ENCODE data around the gene MYBPC3. TPM values are rescaled to one million over a fixed set of nuclear protein-coding genes. Genes with fewer than 3 reads are reported as not detected.

MYBPC3 gene
- total RNA-seq, 1 donor from 2014 or later: not detected

GRCh38 chr11:47284151-47284550, 68.4 kb downstream of the MYBPC3 start:
- no peaks in the 10 kb centered on the region for H3K4me1 Mint-ChIP-seq
- intact Hi-C loops (cut with micrococcal nuclease): no loop called here
- no peaks in the 10 kb centered on the region for H3K27me3 Mint-ChIP-seq
- no peak overlapping the region for H3K27ac Mint-ChIP-seq
- H3K36me3 Mint-ChIP-seq (ENCODE audit: low read depth): peaks cover 71% of the 10 kb centered on the region
- DNase-seq: no peak
- no peaks in the 10 kb centered on the region for H3K9me3 Mint-ChIP-seq
- H3K4me3 Mint-ChIP-seq: no peak overlapping the region

GRCh38 chr11:47282462-47282861, 70.0 kb downstream of the MYBPC3 start:
- Mint-ChIP-seq H3K36me3 (ENCODE audit: low read depth) (peaks cover 67% of the 10 kb centered on the region), H3K9me3 (no peaks in the 10 kb centered on the region), H3K27me3 (no peaks in the 10 kb centered on the region), H3K4me1 (no peaks in the 10 kb centered on the region), H3K4me3 (no peak overlapping the region), H3K27ac (no peak overlapping the region)
- intact Hi-C loops (cut with micrococcal nuclease): no loop called here
- DNase-seq: no peak

Other genes starting within 250 kb of the MYBPC3 start
- gene ARFGAP2, start 175.8 kb downstream of the MYBPC3 start, total RNA-seq: 98.3 and 109 TPM in 2 replicates
- gene PACSIN3, start 166.3 kb downstream of the MYBPC3 start, total RNA-seq: 14.3 and 16.4 TPM in 2 replicates
- gene DDB2, start 137.7 kb downstream of the MYBPC3 start, total RNA-seq: 148 and 157 TPM in 2 replicates
- gene ACP2, start 103.9 kb downstream of the MYBPC3 start, total RNA-seq: 24.8 and 27.6 TPM in 2 replicates
- 7.6 and 15.4 TPM in 2 replicates for gene NR1H3, start 94.7 kb downstream of the MYBPC3 start, total RNA-seq
- gene MADD, start 82.6 kb downstream of the MYBPC3 start, total RNA-seq: 78.5 and 80.7 TPM in 2 replicates
- not detected in 2 replicates for gene SPI1, start 25.8 kb upstream of the MYBPC3 start, total RNA-seq
- 13.2 and 13.3 TPM in 2 replicates for gene SLC39A13, start 55.9 kb upstream of the MYBPC3 start, total RNA-seq
- gene PSMC3, start 73.7 kb upstream of the MYBPC3 start, total RNA-seq: 230 and 234 TPM in 2 replicates
- gene RAPSN, start 96.4 kb upstream of the MYBPC3 start, total RNA-seq: 0.42 and 1.0 TPM in 2 replicates
- gene CELF1, start 200.4 kb upstream of the MYBPC3 start, total RNA-seq: 154 and 159 TPM in 2 replicates
- 53.9 and 54.9 TPM in 2 replicates for gene PTPMT1, start 212.9 kb upstream of the MYBPC3 start, total RNA-seq
- 16.4 and 16.7 TPM in 2 replicates for gene KBTBD4, start 226.3 kb upstream of the MYBPC3 start, total RNA-seq
- gene NDUFS3, start 226.4 kb upstream of the MYBPC3 start, total RNA-seq: 151 and 159 TPM in 2 replicates
- gene FAM180B, start 234.0 kb upstream of the MYBPC3 start, total RNA-seq: 0.19 and 0.28 TPM in 2 replicates
- gene C1QTNF4, start 241.7 kb upstream of the MYBPC3 start, total RNA-seq: 0.19 TPM in 2 replicates

Data from activated CD4-positive, alpha-beta T cell treated with anti-CD3 and anti-CD28 coated beads, Interleukin-2, amount 10 ng/mL, durations not matched to agents 24 days and 14 days (primary cell).